Measurements from ENCODE around the gene ORAI3.

The ORAI3 gene

GRCh38 chr16:30982548-30983288 is 33.9 kb downstream of the ORAI3 start:
- no peaks in the 10 kb centered on the region for H3K9me3 Mint-ChIP-seq
- peak overlapping the region; percentile 52 for H3K27ac Mint-ChIP-seq
- peaks cover 20% of the 10 kb centered on the region for H3K36me3 Mint-ChIP-seq (ENCODE audit: low read depth)
- H3K27me3 Mint-ChIP-seq (ENCODE audit: low read depth): no peaks in the 10 kb centered on the region
- no peak overlapping the region for H3K4me3 Mint-ChIP-seq
- H3K4me1 Mint-ChIP-seq (ENCODE audit: low read depth): peaks cover 4% of the 10 kb centered on the region

- H3K27me3 Mint-ChIP-seq (ENCODE audit: low read depth): no peaks in the 10 kb centered on the region
- H3K4me1 Mint-ChIP-seq (ENCODE audit: low read depth): peaks cover 4% of the 10 kb centered on the region
- H3K4me3 Mint-ChIP-seq: no peak overlapping the region
- peaks cover 20% of the 10 kb centered on the region for H3K36me3 Mint-ChIP-seq (ENCODE audit: low read depth)
- H3K27ac Mint-ChIP-seq: no peak overlapping the region
- no peaks in the 10 kb centered on the region for H3K9me3 Mint-ChIP-seq
These were observed 34.5 kb downstream of the ORAI3 start for GRCh38 chr16:30983289-30983889.

DNA sequence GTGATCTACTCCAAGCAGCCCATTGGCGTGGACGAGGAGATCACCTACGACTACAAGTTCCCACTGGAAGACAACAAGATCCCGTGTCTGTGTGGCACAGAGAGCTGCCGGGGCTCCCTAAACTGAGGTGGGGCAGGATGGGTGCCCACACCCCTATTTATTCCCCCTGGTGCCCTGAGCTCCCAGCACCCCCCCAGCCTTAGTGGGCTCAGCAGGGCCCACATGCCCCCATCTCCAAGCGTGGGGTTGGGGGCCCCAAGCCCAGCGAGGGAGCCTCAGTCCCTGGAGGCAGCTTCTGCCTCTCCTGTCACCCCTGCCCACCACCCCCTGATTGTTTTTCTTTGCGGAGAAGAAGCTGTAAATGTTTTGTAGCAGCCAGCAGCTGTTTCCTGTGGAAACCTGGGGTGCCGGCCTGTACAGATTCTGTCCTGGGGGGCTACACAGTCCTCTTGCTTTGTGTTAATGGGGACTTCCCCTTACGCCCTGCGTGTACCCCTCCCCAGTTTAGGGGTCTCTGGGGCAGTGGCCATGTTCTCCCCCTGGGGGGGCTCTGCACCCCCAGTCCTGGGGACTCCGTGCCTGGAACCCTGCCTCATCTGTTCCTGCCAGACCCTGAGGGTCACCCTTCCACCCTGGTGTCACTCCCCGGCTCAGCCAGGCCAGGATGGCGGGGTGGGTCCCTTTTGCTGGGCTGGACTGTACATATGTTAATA is 35.2 kb downstream of the ORAI3 start:
- no peak overlapping the region for H3K27ac Mint-ChIP-seq
- H3K4me3 Mint-ChIP-seq: no peak overlapping the region
- H3K4me1 Mint-ChIP-seq (ENCODE audit: low read depth): peaks cover 4% of the 10 kb centered on the region
- H3K36me3 Mint-ChIP-seq (ENCODE audit: low read depth): peaks cover 15% of the 10 kb centered on the region
- H3K9me3 Mint-ChIP-seq: no peaks in the 10 kb centered on the region
- no peaks in the 10 kb centered on the region for H3K27me3 Mint-ChIP-seq (ENCODE audit: low read depth)

- peaks cover 4% of the 10 kb centered on the region for H3K4me1 Mint-ChIP-seq (ENCODE audit: low read depth)
- no peaks in the 10 kb centered on the region for H3K27me3 Mint-ChIP-seq (ENCODE audit: low read depth)
- H3K36me3 Mint-ChIP-seq (ENCODE audit: low read depth): peaks cover 15% of the 10 kb centered on the region
- H3K4me3 Mint-ChIP-seq: peak within 1 kb of the TSS; percentile 37
- no peak within 1 kb of the TSS for H3K27ac Mint-ChIP-seq
- H3K9me3 Mint-ChIP-seq: no peaks in the 10 kb centered on the region
These were observed 36.0 kb downstream of the ORAI3 start, which contains the start of gene HSD3B7 for GRCh38 chr16:30984669-30985400. Gene HSD3B7, plus strand, starts transcription at chr16:30985207. Its CDS starts 452 bp downstream, at chr16:30985659.

- Mint-ChIP-seq H3K4me1 (ENCODE audit: low read depth) (peaks cover 4% of the 10 kb centered on the region), H3K9me3 (no peaks in the 10 kb centered on the region), H3K27me3 (ENCODE audit: low read depth) (no peaks in the 10 kb centered on the region), H3K27ac (no peak overlapping the region), H3K36me3 (ENCODE audit: low read depth) (peaks cover 13% of the 10 kb centered on the region), H3K4me3 (peak overlapping the region; percentile 37)
These were observed 36.7 kb downstream of the ORAI3 start for GRCh38 chr16:30985401-30986128.

- Mint-ChIP-seq H3K27me3 (ENCODE audit: low read depth) (no peaks in the 10 kb centered on the region), H3K9me3 (no peaks in the 10 kb centered on the region), H3K36me3 (ENCODE audit: low read depth) (peaks cover 10% of the 10 kb centered on the region), H3K27ac (no peak overlapping the region), H3K4me1 (ENCODE audit: low read depth) (peaks cover 4% of the 10 kb centered on the region), H3K4me3 (no peak overlapping the region)
These were observed 37.5 kb downstream of the ORAI3 start for GRCh38 chr16:30986129-30986991.

- Mint-ChIP-seq H3K4me1 (ENCODE audit: low read depth) (peaks cover 5% of the 10 kb centered on the region), H3K9me3 (no peaks in the 10 kb centered on the region), H3K27ac (no peak overlapping the region), H3K27me3 (ENCODE audit: low read depth) (no peaks in the 10 kb centered on the region), H3K36me3 (ENCODE audit: low read depth) (peaks cover 8% of the 10 kb centered on the region), H3K4me3 (no peak overlapping the region)
These were observed 38.8 kb downstream of the ORAI3 start for GRCh38 chr16:30987581-30988190.

DNA sequence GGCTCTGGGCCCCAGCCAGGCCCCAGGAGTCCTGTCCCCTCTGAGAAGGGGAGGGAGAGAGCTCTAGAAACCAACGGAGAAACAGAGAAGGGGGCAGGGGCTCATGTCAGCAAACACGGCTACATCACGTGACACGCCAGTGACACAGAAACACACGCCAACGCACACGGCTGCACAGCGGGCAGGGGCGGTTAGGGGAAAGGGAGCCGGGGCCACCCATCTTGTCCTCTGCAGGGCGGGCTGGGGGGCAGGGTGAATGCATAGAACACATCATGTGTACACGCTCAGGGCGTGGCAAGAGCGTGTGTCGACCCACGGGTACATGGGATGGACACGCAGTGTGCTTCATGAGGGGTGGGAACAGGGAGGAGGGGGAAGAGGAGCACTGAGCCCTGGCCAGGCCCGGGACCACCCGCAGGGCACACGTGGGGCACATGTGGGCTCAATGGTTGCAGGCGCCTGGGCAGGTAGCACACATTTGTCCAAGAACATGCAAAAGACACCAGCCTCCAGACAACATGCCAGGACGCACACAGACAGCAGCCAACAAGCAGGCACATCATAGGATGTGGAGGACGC is 40.7 kb downstream of the ORAI3 start:
- no peak overlapping the region for H3K27ac Mint-ChIP-seq
- H3K27me3 Mint-ChIP-seq (ENCODE audit: low read depth): no peaks in the 10 kb centered on the region
- H3K4me1 Mint-ChIP-seq (ENCODE audit: low read depth): peaks cover 5% of the 10 kb centered on the region
- no peak overlapping the region for H3K4me3 Mint-ChIP-seq
- H3K36me3 Mint-ChIP-seq (ENCODE audit: low read depth): no peaks in the 10 kb centered on the region
- H3K9me3 Mint-ChIP-seq: no peaks in the 10 kb centered on the region

DNA sequence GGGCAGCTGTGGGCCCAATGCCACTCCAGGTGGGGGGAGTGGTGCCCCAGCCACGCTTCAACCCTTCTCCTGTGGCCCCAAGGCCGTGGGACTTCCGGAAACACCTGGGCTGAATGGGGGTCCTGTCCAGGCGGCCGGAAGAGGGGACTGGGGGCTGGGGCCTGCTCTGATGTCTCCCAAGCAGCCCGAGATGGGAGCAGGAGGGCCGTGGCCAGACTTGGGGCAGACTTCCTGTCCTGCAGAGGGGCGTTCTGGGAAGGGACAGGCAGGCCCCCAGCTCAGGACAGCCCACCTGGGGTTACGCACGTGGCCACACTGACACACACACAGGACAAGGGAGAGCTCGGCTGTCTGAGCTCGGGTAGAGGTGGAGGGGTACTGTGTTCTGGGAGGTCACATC is 41.2 kb downstream of the ORAI3 start:
- Mint-ChIP-seq H3K4me1 (ENCODE audit: low read depth) (peaks cover 5% of the 10 kb centered on the region), H3K36me3 (ENCODE audit: low read depth) (no peaks in the 10 kb centered on the region), H3K27me3 (ENCODE audit: low read depth) (no peaks in the 10 kb centered on the region)

GRCh38 chr16:30991052-30991451 is 42.2 kb downstream of the ORAI3 start:
- no peaks in the 10 kb centered on the region for H3K9me3 Mint-ChIP-seq
- no peaks in the 10 kb centered on the region for H3K27me3 Mint-ChIP-seq (ENCODE audit: low read depth)
- peak overlapping the region; percentile 26 for H3K27ac Mint-ChIP-seq
- H3K4me3 Mint-ChIP-seq: no peak overlapping the region
- H3K36me3 Mint-ChIP-seq (ENCODE audit: low read depth): no peaks in the 10 kb centered on the region
- peaks cover 2% of the 10 kb centered on the region for H3K4me1 Mint-ChIP-seq (ENCODE audit: low read depth)

More for the DNA sequence above, 41.2 kb downstream of the ORAI3 start:
- Mint-ChIP-seq H3K27ac (no peak overlapping the region), H3K4me3 (no peak overlapping the region), H3K9me3 (no peaks in the 10 kb centered on the region)

- H3K4me3 Mint-ChIP-seq: no peak overlapping the region
- no peak overlapping the region for H3K27ac Mint-ChIP-seq
- no peaks in the 10 kb centered on the region for H3K36me3 Mint-ChIP-seq (ENCODE audit: low read depth)
- no peaks in the 10 kb centered on the region for H3K27me3 Mint-ChIP-seq (ENCODE audit: low read depth)
- H3K4me1 Mint-ChIP-seq (ENCODE audit: low read depth): peaks cover 8% of the 10 kb centered on the region
- no peaks in the 10 kb centered on the region for H3K9me3 Mint-ChIP-seq
These were observed 43.5 kb downstream of the ORAI3 start for GRCh38 chr16:30992276-30992780.

GRCh38 chr16:30992931-30993816 is 44.3 kb downstream of the ORAI3 start:
- Mint-ChIP-seq H3K4me1 (ENCODE audit: low read depth) (peaks cover 8% of the 10 kb centered on the region), H3K27ac (no peak overlapping the region), H3K9me3 (no peaks in the 10 kb centered on the region), H3K4me3 (no peak overlapping the region), H3K27me3 (ENCODE audit: low read depth) (no peaks in the 10 kb centered on the region), H3K36me3 (ENCODE audit: low read depth) (no peaks in the 10 kb centered on the region)
